ENCODE data around the gene NPSR1.
"Not testable (repeated sequence)": the region's sequence is repeated elsewhere in the genome, so short reads cannot be mapped to it uniquely, and the experiment has no call there.

The NPSR1 gene

GRCh38 chr7:34657632-34658268, at the start of gene NPSR1:
Gene NPSR1 (plus strand): TSS chr7:34658218. CDS start chr7:34658413, 195 bp downstream.
- no peak for DNase-seq

- no peak for DNase-seq
Observed at GRCh38 chr7:34612661-34613060, 45.4 kb upstream of the NPSR1 start.

GRCh38 chr7:34620425-34620824, 37.6 kb upstream of the NPSR1 start:
- no peak for DNase-seq

DNA sequence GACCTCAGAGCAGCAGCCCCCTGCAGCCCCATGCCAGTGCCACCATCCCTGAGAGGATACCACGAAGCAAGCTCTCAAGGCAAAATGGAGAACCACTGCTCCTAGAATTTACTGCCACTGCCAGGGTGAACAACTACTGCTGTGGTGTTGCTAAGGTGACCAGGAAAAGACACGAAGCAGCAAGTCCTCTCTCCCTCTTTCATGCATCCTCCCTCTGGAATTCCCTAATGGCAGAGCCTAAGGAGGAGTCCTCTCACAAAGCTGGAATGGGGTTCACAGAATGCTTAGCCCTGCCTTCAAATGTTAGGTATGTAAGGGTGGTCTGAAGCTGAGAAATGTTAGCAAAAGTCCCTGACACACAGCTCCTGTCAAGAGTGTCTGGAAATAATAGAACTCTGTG, 35.8 kb upstream of the NPSR1 start:
- peak in 2 of 3 experiments; percentile 40 to 74 for DNase-seq

DNA sequence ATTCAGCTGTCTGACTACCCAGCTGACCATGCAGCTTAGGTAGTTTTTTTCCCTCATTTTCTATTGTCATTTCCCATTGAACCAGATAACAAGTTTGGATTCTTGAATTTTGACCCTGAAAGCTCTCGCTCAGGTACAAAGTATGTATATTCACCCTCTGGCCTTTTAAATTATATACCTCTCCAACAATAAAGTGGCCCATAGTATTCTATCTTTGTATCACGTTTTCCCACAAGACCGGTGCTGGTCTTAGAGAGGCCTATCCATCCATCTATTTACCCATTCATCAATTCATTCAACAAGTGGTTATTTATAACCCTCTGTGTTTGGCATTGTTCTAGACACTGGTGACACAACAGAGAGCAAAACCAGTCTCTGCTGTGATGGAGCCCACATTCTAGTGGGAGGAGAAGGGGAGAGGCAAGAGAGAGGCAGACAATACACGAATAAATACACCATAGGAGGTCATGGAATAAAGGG, 35.2 kb upstream of the NPSR1 start:
- DNase-seq, result peak in 2 of 3 experiments; percentile 44 to 85

GRCh38 chr7:34628618-34629017, 29.4 kb upstream of the NPSR1 start:
- not testable (repeated sequence) for DNase-seq

- no peak for DNase-seq
Observed at GRCh38 chr7:34652809-34653208, 5.2 kb upstream of the NPSR1 start.

- DNase-seq, result no peak
Observed at GRCh38 chr7:34653787-34654186, 4.2 kb upstream of the NPSR1 start.

GRCh38 chr7:34655384-34655783, 2.6 kb upstream of the NPSR1 start:
- DNase-seq, result no peak

GRCh38 chr7:34656041-34656440, 2.0 kb upstream of the NPSR1 start:
- DNase-seq, result no peak

DNA sequence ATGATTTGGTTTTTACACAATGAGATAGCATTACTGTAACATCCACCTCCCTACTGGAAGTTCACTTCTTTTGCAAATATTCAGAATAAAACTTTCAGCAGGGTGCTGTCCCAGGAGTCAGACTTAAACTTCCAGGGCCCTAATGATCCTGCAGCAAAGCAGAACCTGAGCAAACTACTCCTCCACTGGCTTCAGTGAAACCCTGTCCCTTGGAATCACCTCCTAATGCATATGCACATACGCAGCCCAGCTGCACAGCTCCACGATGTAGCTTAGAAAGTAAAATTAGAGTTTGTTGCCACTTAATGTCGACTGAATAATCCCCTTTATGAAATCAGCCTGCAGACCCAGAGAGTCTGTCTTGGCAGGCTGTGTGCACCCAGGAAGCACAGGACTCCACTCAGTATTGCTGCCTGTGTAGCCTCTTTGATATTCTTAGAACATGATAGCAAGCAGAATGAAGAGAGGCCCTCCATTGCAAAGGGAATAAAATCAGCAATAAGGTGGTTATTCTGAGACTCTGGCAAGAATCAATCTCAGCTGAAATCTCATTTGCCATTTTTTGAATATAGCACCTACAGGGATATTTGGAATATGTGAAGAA, 1.6 kb downstream of the NPSR1 start:
- DNase-seq, result no peak

DNA sequence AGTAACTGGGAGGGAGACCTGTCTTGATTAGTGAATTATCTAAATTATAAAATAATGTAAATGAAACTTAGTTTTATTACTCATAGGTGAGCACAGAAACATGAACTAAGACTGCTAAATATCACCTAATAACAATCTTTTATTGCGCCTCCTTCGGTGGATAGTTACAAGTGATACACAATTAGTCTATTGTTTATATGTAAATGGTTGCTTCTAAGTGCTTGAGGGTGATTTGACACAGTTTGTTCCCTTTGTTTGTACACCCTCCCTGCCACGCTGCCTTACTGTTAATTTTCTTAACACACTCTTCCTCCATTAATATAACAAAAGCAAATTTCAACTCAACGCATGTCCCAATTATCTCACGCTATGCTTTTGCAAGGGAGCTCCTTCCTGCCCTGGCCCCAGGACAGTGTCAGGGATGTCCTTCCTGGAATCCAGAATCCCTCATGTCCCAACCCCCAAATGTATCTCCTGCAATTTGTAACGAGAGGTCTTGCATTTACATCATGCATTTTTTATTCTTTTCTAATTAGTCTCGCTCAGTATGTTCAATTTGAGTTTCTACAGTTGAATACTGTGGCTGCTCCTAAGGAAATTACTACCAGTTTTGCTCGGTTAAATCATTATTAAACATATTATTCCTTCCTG, 4.2 kb downstream of the NPSR1 start:
- peak in 1 of 3 experiments; percentile 30 for DNase-seq

DNA sequence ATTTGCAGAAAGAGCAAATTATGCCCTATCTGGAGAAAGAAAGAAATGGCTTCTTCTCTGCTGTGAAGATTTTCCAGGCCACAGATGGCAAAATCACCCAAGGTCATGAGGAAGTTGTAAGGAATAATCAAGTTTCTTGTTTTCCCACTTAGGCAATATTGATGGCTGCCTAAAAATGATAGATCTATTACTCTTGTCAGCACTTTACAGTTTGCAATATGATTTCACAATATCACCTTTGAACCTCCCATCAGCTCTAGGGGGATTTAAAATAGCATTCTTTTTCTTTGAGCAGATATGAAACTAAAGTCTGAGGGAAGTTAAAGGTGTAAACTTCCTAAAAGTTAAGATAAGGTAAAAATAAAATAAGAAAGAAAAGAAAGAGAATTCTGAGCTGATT, 6.7 kb downstream of the NPSR1 start:
- DNase-seq, result no peak

DNA sequence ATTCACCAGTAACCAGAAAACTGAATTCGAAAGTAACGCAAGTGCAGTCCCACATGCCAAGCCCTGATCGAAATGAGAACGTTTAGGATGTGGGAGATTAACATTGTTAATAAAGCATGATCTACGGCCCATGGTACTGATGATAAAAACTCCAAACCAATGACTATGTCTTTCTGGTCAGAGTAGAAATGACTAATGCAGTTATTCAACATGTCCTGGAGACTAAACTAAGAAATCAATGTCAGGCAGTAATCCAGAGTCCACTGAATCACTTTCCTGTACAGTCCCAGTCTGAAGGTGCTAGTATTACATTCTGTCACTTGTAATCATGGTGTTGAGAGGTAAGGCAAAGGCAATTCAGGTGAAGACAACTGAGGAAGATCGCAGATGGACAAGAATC, 14.4 kb downstream of the NPSR1 start:
- no peak for DNase-seq

DNA sequence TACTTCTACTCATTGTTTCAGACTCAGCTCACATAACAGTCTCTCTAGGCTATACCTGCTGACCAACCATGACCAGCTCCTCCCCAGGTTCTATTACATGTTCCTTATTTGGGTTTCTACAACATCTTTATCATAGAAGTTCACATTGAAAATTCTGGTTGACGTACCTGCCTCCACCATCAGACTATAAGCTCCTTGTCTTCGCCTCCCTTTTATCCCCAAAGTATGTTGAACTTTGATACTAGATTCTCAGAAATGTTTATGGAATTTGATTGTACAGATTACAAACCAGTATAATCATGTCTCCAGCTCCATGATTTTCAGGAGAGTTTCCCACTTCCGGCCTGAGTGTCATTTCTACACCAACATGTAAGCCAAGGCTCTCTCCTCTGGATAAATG, 15.0 kb downstream of the NPSR1 start:
- no peak for DNase-seq

DNA sequence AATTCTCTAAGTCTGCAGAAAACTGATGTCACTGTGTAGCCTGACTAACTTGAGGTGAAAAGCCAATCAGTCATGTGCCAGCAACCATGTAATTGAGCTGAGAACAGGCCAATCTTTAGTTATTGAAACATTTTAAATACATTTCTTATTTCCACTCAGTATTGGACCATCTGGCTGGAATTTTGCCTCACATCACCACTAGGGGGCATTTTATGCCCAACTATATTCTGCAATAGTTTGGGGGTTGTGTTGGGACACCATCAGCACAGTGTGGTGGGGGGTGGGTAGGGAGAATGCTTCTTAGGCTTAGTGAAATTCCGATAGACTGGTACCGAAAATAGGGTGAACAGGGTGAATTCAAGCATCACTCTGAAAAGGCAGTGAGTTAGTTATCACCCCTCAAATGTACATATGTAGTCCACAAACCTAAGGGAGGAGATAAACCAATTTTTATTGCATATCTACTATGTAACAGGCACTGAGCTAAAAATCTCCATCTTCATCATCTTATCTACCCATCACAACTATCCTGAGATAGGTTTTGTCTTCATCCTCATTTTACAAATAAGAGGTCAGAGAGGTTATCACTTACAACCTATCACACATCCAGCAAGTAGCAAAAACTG, 17.8 kb downstream of the NPSR1 start:
- DNase-seq, result peak; percentile 9 to 56 (median 10)

DNA sequence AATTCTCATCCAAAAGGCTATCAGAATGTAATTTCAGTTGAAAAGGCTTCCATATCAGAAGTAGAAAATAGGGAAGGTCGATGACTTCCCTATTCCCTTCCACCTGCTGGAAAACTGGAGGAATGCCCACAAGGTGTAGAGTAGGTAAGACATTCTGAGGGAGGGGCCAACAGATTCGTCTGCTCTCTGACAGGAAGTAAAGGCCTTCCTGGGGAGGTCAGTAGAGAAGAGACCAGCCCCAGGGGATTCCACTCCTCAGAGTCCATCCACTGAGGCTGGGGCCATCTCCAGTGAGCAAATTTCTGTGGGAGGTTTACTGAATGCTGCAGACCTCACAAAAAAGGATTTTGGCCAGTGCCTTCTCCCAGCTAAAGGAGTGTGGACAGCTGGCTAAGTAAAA, 19.5 kb downstream of the NPSR1 start:
- DNase-seq, result no peak

GRCh38 chr7:34687529-34687928, 29.5 kb downstream of the NPSR1 start:
- no peak for DNase-seq

DNA sequence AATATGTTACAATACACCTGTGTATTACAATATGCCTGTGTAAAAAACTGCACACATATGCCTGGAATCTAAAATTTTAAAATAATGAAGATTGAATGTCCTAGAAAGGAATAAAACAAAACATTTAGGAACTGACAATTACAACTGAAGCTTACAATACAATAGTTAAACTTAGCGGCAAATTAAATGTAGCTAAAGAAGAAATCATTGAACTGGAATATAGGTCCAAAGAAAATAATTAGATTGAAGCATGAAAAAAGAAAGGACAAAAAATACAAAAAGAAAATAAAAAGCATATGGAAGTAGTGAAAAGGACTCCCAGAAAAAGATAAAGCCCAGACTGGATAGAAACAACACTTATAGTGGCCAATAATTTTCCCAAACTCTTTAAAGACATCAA, 38.4 kb downstream of the NPSR1 start:
- no peak for DNase-seq

- no peak for DNase-seq
Observed at GRCh38 chr7:34709771-34710170, 51.8 kb downstream of the NPSR1 start.

- no peak for DNase-seq
Observed at GRCh38 chr7:34718867-34719266, 60.8 kb downstream of the NPSR1 start.

GRCh38 chr7:34719636-34720035, 61.6 kb downstream of the NPSR1 start:
- DNase-seq, result no peak

GRCh38 chr7:34720289-34720688, 62.3 kb downstream of the NPSR1 start:
- DNase-seq, result no peak

GRCh38 chr7:34723338-34723737, 65.3 kb downstream of the NPSR1 start:
- no peak for DNase-seq

All from NCI-H1417 (cell line).